Measurements from ENCODE around the gene STKLD1.

- TF ChIP-seq GATA2 (IDR thresholded peaks at IDR 0.05; ENCODE audit: low read depth, low read length) (no peak), GATA3 (IDR thresholded peaks at IDR 0.05; ENCODE audit: low read depth, low read length) (no peak)
Measured at GRCh38 chr9:133331221-133331620, 44.9 kb upstream of the STKLD1 start.

All from SH-SY5Y (cell line).